ENCODE results near the gene KLF2. TPM values are rescaled to one million over a fixed set of nuclear protein-coding genes. Genes with fewer than 3 reads are reported as not detected.

KLF2 gene
- total RNA-seq, 1 experiment from 2014 or later = 6.6 TPM

- H3K9ac ChIP-seq (ENCODE audit: low read length) = peak overlapping the region; percentile 23
Measured at GRCh38 chr19:16338470-16339360, 14.1 kb downstream of the KLF2 start.

GRCh38 chr19:16339361-16339725, 14.7 kb downstream of the KLF2 start:
- intact Hi-C loops (cut with micrococcal nuclease) = no loop called here

More at GRCh38 chr19:16338470-16339360, 14.1 kb downstream of the KLF2 start:
- DNase-seq (peak; percentile 91), ATAC-seq (peak; percentile 85)
- Histone ChIP-seq H3F3A (ENCODE audit: low read length, unreplicated experiment) (no peaks in the 10 kb centered on the region), H3K79me2 (ENCODE audit: low read length) (no peaks in the 10 kb centered on the region), H3K4me1 (ENCODE audit: insufficient read depth, low read length) (peaks cover 22% of the 10 kb centered on the region), H3K4me2 (ENCODE audit: low read length) (peak overlapping the region; percentile 66), H4K20me1 (ENCODE audit: low read length) (no peaks in the 10 kb centered on the region), H3K27ac (ENCODE audit: low read length) (peak overlapping the region; percentile 77), H3K9me3 (ENCODE audit: low read length) (no peaks in the 10 kb centered on the region), H3K36me3 (ENCODE audit: low read depth, low read length) (no peaks in the 10 kb centered on the region), H2AFZ (ENCODE audit: low read length) (peak overlapping the region; percentile 76), H3K9me2 (replicated peaks; ENCODE audit: low read length) (no peaks in the 10 kb centered on the region), H3K27me3 (ENCODE audit: low read length) (no peaks in the 10 kb centered on the region), H3K4me3 (ENCODE audit: low read length) (peak overlapping the region; percentile 36; the same call in 1 of the 2 replicates)
- ChIA-PET CTCF (interaction anchor here (0.6 to 1.1 kb wide), 6 partner anchors 8 to 91 kb away, joined by 3 to 6 read pairs (median 4); no protein-coding TSS in a partner anchor), POLR2A (ENCODE audit: unreplicated experiment) (interaction anchor here (0.7 kb wide), 1 partner anchor 47 kb away, joined by 3 read pairs; no protein-coding TSS in a partner anchor)
- BruUV-seq (replicated peaks) = no TSS peak
- intact Hi-C loops (cut with micrococcal nuclease) = no loop called here
- TF ChIP-seq EZH2 (IDR thresholded peaks at IDR 0.05; ENCODE audit: low read length, unreplicated experiment) (no peak), EZH2phosphoT487 (IDR thresholded peaks at IDR 0.05; ENCODE audit: borderline replicate concordance, low read length) (no peak), CTCF (conservative IDR thresholded peaks at IDR 0.05; ENCODE audit: low read depth, low read length) (no peak)

More at GRCh38 chr19:16339361-16339725, 14.7 kb downstream of the KLF2 start:
- H3K27ac ChIP-seq (ENCODE audit: low read length) = peak overlapping the region; percentile 77
- H3K9me3 ChIP-seq (ENCODE audit: low read length) = no peaks in the 10 kb centered on the region
- TF ChIP-seq CTCF (conservative IDR thresholded peaks at IDR 0.05; ENCODE audit: low read depth, low read length) = no peak
- no peak for TF ChIP-seq EZH2 (IDR thresholded peaks at IDR 0.05; ENCODE audit: low read length, unreplicated experiment)
- no peak for TF ChIP-seq EZH2phosphoT487 (IDR thresholded peaks at IDR 0.05; ENCODE audit: borderline replicate concordance, low read length)
- no TSS peak for BruUV-seq (replicated peaks)
- H2AFZ ChIP-seq (ENCODE audit: low read length) = peak overlapping the region; percentile 76
- H3K4me2 ChIP-seq (ENCODE audit: low read length) = peak overlapping the region; percentile 66; the same call in 1 of the 2 replicates
- POLR2A ChIA-PET (ENCODE audit: unreplicated experiment) = interaction anchor here (0.7 kb wide), 1 partner anchor 48 kb away, joined by 3 read pairs; no protein-coding TSS in a partner anchor
- CTCF ChIA-PET = interaction anchor here (0.6 to 1.1 kb wide), 4 partner anchors 9 to 47 kb away, joined by 3 to 6 read pairs (median 4); no protein-coding TSS in a partner anchor
- peaks cover 22% of the 10 kb centered on the region for H3K4me1 ChIP-seq (ENCODE audit: insufficient read depth, low read length)
- H3K36me3 ChIP-seq (ENCODE audit: low read depth, low read length) = no peaks in the 10 kb centered on the region
- ATAC-seq (no peak), DNase-seq (no peak)
- no peaks in the 10 kb centered on the region for H3K27me3 ChIP-seq (ENCODE audit: low read length)
- H3K9ac ChIP-seq (ENCODE audit: low read length) = no peak overlapping the region
- no peaks in the 10 kb centered on the region for H4K20me1 ChIP-seq (ENCODE audit: low read length)
- H3K4me3 ChIP-seq (ENCODE audit: low read length) = no peak overlapping the region
- H3K79me2 ChIP-seq (ENCODE audit: low read length) = no peaks in the 10 kb centered on the region
- H3K9me2 ChIP-seq (replicated peaks; ENCODE audit: low read length) = no peaks in the 10 kb centered on the region
- H3F3A ChIP-seq (ENCODE audit: low read length, unreplicated experiment) = no peaks in the 10 kb centered on the region

Data from PC-3 (cell line).